NCI-H1092 treated with DMSO at 0.1 percent for 48 hours (cell line): ENCODE results near the gene FBXW8.

Experiments
- DNase-seq: peaks from one replicate; lab custom pipeline; 2025; lab: John Stamatoyannopoulos, UW

FBXW8 gene

GRCh38 chr12:116990971-116991966 is 80.5 kb downstream of the FBXW8 start:
- DNase-seq, result no peak

GRCh38 chr12:116996093-116996492 is 85.3 kb downstream of the FBXW8 start:
- no peak for DNase-seq

GRCh38 chr12:116996621-116997020 is 85.9 kb downstream of the FBXW8 start:
- DNase-seq, result no peak

GRCh38 chr12:116999066-116999465 is 88.3 kb downstream of the FBXW8 start:
- no peak for DNase-seq

- no peak for DNase-seq
These were observed 89.6 kb downstream of the FBXW8 start for GRCh38 chr12:117000316-117000715.

GRCh38 chr12:117002051-117002817 is 91.5 kb downstream of the FBXW8 start:
- DNase-seq, result no peak

GRCh38 chr12:117003883-117004404 is 93.2 kb downstream of the FBXW8 start:
- DNase-seq, result no peak

- DNase-seq, result no peak
These were observed 94.8 kb downstream of the FBXW8 start for GRCh38 chr12:117005417-117006046.

- no peak for DNase-seq
These were observed 95.6 kb downstream of the FBXW8 start for GRCh38 chr12:117006333-117006732.

GRCh38 chr12:117007577-117007976 is 96.8 kb downstream of the FBXW8 start:
- DNase-seq, result no peak

- DNase-seq, result no peak
These were observed 99.0 kb downstream of the FBXW8 start for GRCh38 chr12:117009759-117010158.

GRCh38 chr12:117010693-117011451 is 100.1 kb downstream of the FBXW8 start:
- no peak for DNase-seq

- no peak for DNase-seq
These were observed 101.4 kb downstream of the FBXW8 start for GRCh38 chr12:117011988-117012805.

GRCh38 chr12:117013726-117014125 is 103.0 kb downstream of the FBXW8 start:
- DNase-seq, result no peak

GRCh38 chr12:117014342-117014887 is 103.7 kb downstream of the FBXW8 start:
- DNase-seq, result no peak

GRCh38 chr12:117015811-117016210 is 105.1 kb downstream of the FBXW8 start:
- no peak for DNase-seq

GRCh38 chr12:117017807-117018206 is 107.1 kb downstream of the FBXW8 start:
- DNase-seq, result no peak

GRCh38 chr12:117018276-117018675 is 107.5 kb downstream of the FBXW8 start:
- DNase-seq, result no peak

GRCh38 chr12:117018685-117019084 is 107.9 kb downstream of the FBXW8 start:
- no peak for DNase-seq

- no peak for DNase-seq
These were observed 109.1 kb downstream of the FBXW8 start for GRCh38 chr12:117019866-117020265.
